Pulmonary artery endothelial cell (primary cell): ENCODE results near the gene FGF21. TPM values are rescaled to one million over a fixed set of nuclear protein-coding genes. Genes with fewer than 3 reads are reported as not detected.
"Not testable (repeated sequence)": the region's sequence is repeated elsewhere in the genome, so short reads cannot be mapped to it uniquely, and the experiment has no call there.

ENCODE experiments used
- DNase-seq: peaks from one replicate; pipeline ENCODE4 v3.0.0-alpha.2; 2011; ENCODE audit warnings: low read depth, low spot score
- total RNA-seq: library from RNA; depleted of rRNA; stranded (reverse); fragments of >200 nt; gene quantifications from 2 replicates; pipeline ENCODE4 v1.2.3, GENCODE V29; 2014

FGF21 gene, protein sequence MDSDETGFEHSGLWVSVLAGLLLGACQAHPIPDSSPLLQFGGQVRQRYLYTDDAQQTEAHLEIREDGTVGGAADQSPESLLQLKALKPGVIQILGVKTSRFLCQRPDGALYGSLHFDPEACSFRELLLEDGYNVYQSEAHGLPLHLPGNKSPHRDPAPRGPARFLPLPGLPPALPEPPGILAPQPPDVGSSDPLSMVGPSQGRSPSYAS
- total RNA-seq, result not detected in 2 replicates

DNA sequence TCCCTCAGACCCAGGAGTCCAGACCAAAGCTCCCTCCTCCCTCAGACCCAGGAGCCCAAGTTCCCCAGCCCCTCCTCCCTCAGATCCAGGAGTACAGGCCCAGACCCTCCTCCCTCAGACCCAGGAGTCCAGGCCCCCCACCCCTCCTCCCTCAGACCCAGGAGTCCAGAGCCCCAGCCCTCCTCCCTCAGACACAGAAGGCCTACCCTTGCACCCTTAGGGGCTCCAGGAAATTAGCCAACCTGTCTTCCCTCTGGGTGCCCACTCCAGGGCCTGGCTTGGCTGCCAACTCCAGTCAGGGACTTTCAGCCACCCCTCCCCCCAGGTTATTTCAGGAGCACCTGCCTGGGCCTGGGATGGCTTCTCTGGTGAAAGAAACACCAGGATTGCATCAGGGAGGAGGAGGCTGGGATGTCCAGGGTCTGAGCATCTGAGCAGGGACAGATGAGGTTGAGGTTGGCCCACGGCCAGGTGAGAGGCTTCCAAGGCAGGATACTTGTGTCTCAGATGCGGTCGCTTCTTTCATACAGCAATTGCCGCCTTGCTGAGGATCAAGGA lies at the start of gene FGF21:
Gene FGF21 (plus strand): TSS at position 441 of the 558 bp plus-strand sequence. CDS start 713 bp downstream, outside the sequence.
- DNase-seq, result no peak

GRCh38 chr19:48708471-48708870 lies 46.9 kb upstream of the FGF21 start:
- DNase-seq, result no peak

GRCh38 chr19:48711106-48711662 lies 44.1 kb upstream of the FGF21 start:
- DNase-seq, result no peak

DNA sequence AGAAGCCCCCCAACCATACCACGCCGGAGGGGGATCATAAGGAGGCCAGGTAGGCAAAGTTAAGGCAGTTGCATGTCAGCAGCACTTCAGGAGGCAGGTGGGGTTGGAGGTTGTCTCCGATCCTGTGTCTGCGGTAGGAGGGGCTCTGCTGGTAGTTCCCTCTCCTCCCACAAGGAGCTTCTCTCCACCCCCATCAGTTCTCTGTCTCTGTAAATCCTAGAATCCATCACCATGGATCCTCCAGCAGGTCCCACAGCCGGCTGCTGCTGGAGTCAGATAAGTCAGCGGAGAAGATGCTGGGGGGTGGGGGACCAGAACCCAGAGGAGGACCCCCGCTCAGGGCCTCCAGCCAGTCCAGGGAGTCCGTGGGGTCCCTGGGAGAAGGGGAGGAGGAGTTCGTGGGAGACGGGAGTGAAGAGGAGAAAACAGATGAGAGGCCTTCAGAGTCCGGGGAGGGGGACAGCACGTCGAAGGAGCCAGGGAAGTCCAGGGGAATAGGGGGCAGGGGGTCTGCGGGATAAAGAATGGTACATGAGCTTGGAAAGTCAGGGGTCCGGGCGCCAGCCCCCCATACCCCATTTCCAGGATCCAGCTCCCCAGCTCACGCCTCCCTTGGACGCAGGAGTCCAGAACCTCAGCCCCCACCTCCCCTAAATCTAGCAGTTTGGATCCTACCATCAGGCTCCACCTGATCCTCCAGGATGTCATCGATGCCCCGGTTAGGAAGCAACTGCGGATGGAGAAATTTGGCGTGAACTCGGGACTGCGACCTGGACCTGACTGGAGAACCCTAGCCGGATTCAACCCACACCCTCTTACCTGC lies 42.1 kb upstream of the FGF21 start:
- DNase-seq, result no peak

DNA sequence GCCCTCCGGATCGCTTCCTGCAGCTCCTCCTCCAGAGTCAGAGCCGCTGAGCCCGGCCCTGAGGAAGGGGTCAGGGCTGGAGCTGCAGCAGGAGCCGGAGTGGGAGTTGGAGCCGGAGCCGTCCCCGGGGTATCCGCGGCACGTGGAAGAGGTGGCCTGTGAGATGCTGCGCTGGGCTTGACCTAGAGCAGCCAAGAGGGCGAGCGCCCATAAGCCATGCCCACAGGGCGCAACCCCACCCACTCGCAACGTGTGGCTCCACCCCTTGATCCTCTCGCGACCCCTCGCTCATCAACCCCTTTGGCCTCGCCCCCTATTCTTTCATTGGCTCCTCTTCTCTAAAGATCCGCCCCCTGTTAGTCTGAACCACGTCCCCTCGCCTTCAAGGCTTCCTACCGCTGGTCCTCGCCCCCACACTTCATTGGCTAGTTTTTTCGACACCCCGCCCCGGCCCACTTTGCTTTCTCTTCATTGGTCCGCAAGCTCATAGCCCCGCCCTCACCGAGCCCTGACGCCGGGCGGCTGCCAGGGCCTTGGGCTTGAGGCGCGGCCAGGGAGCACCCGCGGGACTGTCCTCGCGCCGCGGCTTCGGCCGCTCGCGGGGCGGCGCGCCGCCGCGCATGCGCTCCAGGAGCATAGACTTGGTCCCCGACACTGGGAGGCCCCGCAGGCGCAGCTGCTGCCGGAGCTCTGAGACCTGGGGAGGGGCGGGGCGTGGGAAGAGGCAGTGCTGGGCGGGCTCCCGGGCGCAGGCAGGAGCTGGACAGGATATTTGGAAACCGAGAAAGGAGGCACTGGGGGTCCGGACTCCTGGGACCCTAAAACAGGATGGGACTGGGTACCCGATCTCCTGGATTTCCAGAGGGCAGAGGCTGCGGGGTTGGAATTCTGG lies 41.2 kb upstream of the FGF21 start:
- DNase-seq, result peak; percentile 98

DNA sequence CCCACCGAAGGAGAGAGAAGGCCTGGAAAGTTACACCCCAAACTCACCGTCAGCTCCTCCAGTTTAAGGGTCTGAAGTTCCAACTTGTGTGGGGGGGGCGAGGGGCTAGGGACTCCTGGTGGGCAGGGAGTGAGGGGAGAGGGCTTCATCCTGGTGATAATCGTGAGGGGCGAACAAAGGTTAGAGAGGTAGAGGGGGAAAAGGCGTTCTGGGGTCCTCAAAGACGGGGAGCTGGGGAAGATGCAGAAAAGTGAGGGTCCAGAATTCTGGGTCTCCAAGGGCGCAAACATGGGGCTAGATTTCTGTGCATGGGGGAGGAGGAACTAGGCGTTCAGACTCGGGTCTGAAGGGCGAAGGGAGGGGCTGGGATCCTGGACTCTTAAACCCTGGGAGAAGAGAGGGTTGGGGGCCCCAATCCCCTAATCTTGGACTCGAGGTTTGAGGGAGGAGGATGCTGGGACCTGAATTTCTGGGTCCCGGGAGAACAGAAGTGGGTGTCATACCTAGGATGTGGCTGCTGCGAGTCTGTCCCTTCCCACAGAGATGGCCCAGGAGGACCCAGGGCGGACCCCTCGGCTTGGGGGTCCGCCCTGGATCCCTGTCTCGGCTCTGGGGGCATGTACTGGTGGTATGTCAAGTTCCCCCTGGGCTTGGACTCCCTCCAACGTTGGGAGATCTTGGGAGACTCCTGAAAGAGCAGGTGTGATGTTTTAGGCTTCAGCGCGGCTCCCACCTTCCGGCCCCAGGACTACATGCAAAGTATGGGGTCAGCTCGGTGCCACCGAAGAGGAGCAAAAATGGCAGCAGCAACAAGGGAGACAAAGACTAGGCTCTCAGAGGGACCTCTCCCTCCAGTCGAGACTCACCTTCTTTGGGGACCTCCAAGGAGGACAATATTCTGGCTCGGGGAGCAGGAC lies 40.3 kb upstream of the FGF21 start:
- no peak for DNase-seq

GRCh38 chr19:48715681-48716171 lies 39.6 kb upstream of the FGF21 start:
- DNase-seq, result no peak

GRCh38 chr19:48716562-48717291 lies 38.6 kb upstream of the FGF21 start:
- DNase-seq, result no peak

GRCh38 chr19:48718106-48718505 lies 37.2 kb upstream of the FGF21 start:
- DNase-seq, result not testable (repeated sequence)

DNA sequence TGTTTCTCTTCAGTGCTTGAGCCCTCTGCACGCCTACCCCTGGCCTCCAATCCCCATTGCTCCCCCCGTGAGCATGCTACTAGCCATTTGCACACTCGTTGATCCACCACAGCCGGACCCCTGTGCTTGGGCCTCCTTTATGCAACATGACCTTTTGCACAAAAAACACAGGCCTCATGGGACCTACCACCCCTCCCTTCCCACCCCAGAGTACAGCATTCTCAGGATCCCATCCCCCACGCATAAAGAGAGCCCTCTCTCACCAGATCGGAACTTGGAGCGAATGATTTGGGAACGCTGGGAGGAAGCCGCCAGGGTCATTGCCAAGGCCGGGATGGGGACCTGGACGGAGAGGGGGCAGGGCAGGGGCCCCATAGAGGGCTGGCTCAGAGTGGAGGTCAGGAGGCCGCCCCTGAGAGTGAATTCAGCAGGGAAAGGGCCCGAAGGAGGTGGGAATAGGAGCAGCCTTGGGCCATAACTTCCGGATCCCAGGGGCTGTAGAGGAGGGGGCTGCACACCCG lies 36.6 kb upstream of the FGF21 start:
- no peak for DNase-seq

DNA sequence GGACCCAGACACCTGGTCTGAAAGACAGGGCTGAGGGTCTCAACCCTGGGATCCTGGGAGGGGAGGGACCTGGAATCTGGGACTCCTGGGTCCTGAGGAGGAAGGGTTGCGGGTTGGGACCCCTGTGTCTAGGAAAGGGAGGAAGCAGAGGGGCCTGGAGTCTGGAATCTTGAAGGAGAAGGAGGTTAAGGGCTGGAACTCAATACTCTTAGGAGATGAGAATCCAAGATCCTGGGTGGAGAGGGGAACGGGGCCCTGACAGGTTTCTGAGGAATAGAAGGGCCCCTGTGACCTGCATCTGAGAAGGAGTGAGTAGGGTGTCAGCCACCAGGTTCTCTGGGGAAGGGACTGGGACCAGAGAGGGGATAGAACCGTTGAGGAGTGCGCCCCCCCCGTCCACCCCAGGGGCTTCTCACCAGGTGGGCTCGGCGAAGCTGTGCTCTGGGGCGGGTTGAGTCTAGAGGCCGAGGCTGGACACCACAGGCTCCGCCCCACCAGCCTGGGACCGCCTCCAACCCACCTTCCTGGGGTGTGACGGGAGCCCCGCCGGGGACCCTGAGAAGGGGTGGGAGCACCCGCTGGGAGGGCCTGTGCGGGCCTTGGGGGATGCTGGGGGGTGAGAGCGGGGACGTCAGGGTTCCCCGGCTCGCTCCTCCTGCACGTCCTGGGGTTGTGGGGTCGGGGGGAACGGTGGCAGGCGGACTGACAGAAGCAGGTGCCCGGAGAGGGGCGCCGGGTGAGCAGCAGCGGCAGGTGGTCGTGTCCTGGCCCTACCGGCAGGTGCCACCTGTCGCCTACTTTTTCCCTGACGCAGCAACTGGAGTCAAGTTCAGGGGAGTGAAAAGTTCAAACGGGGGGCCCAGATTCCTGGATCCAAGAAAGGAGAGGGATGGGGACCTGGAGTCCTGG lies 35.8 kb upstream of the FGF21 start, which contains the start of gene MAMSTR:
Gene MAMSTR (minus strand): TSS at position 463 of the 909 bp plus-strand sequence. CDS start 694 bp downstream, outside the sequence.
- DNase-seq, result no peak

- no peak for DNase-seq
These were observed 35.1 kb upstream of the FGF21 start for GRCh38 chr19:48720251-48720612.

- DNase-seq, result peak; percentile 60
These were observed 34.6 kb upstream of the FGF21 start for GRCh38 chr19:48720613-48721296.

GRCh38 chr19:48722196-48722708 lies 33.1 kb upstream of the FGF21 start:
- no peak for DNase-seq

GRCh38 chr19:48724796-48725753 lies 30.2 kb upstream of the FGF21 start:
- peak; percentile 99 for DNase-seq

- no peak for DNase-seq
These were observed 28.8 kb upstream of the FGF21 start for GRCh38 chr19:48726556-48726955.
